H9 (cell line): ENCODE measurements around the gene STYK1. TPM values are rescaled to one million over a fixed set of nuclear protein-coding genes. Genes with fewer than 3 reads are reported as not detected.

Source experiments
- DNase-seq: peaks from one replicate; pipeline ENCODE4 v3.0.0-alpha.2; 2017
- H2AFZ ChIP-seq: one replicate; pipeline ENCODE4 v1.6.1; 2013; ENCODE audit warnings: mild to moderate bottlenecking, low read length, control low read depth, moderate library complexity
- H2AK5ac ChIP-seq: 2 replicates; pipeline ENCODE4 v1.6.1; 2013; ENCODE audit warnings: low read length, control low read depth, mixed read lengths; ENCODE audit not compliant: insufficient read length
- H2BK120ac ChIP-seq: one replicate; pipeline ENCODE4 v1.6.1; 2013; ENCODE audit warnings: low read depth, mild to moderate bottlenecking, low read length, control low read depth, inconsistent platforms; ENCODE audit not compliant: poor library complexity, severe bottlenecking
- H2BK12ac ChIP-seq: 2 replicates; pipeline ENCODE4 v1.6.1; 2013; ENCODE audit warnings: low read length, control low read depth, mixed read lengths, low read depth; ENCODE audit not compliant: insufficient read length
- H2BK15ac ChIP-seq: 2 replicates; pipeline ENCODE4 v1.6.1; 2013; ENCODE audit warnings: low read depth, low read length, control low read depth
- H2BK20ac ChIP-seq: one replicate; pipeline ENCODE4 v1.6.1; 2013; ENCODE audit warnings: low read depth, mild to moderate bottlenecking, low read length, control low read depth, inconsistent platforms; ENCODE audit not compliant: poor library complexity, severe bottlenecking
- H2BK5ac ChIP-seq: 2 replicates; pipeline ENCODE4 v1.6.1; 2013; ENCODE audit warnings: low read length, control low read depth, mixed read lengths; ENCODE audit not compliant: insufficient read length
- H3K14ac ChIP-seq: 2 replicates; pipeline ENCODE4 v1.6.1; 2013; ENCODE audit warnings: low read length, control low read depth; ENCODE audit not compliant: insufficient read depth
- H3K18ac ChIP-seq: 2 replicates; pipeline ENCODE4 v1.6.1; 2013; ENCODE audit warnings: low read depth, mild to moderate bottlenecking, mixed read lengths, low read length, control low read depth; ENCODE audit not compliant: insufficient read length
- H3K23ac ChIP-seq: 2 replicates; pipeline ENCODE4 v1.6.1; 2013; ENCODE audit warnings: low read length, control low read depth, mixed read lengths, low read depth; ENCODE audit not compliant: insufficient read length
- H3K23me2 ChIP-seq: 2 replicates; pipeline ENCODE4 v1.6.1; 2013; ENCODE audit warnings: low read depth, mild to moderate bottlenecking, mixed read lengths, low read length, control low read depth; ENCODE audit not compliant: insufficient read length, poor library complexity, severe bottlenecking
- H3K27ac ChIP-seq: 2 replicates; pipeline ENCODE4 v1.5.1; 2013; ENCODE audit warnings: low read length, control low read depth, mixed read lengths, low read depth; ENCODE audit not compliant: insufficient read length
- H3K27me3 ChIP-seq: 2 replicates; pipeline ENCODE4 v1.6.1; 2013; ENCODE audit warnings: low read length, control low read depth, inconsistent platforms; ENCODE audit not compliant: insufficient read depth
- H3K4ac ChIP-seq: 2 replicates; pipeline ENCODE4 v1.6.1; 2013; ENCODE audit warnings: low read depth, mild to moderate bottlenecking, control low read depth, inconsistent platforms, low read length, moderate library complexity
- H3K4me1 ChIP-seq: 2 replicates; pipeline ENCODE4 v1.6.1; 2013; ENCODE audit warnings: low read length, control low read depth, inconsistent platforms; ENCODE audit not compliant: insufficient read depth
- H3K4me2 ChIP-seq: 2 replicates; pipeline ENCODE4 v1.6.1; 2013; ENCODE audit warnings: low read length, control low read depth, mixed read lengths; ENCODE audit not compliant: insufficient read length, insufficient read depth
- H3K56ac ChIP-seq: 2 replicates; pipeline ENCODE4 v1.6.1; 2013; ENCODE audit warnings: low read depth, mild to moderate bottlenecking, mixed read lengths, low read length, control low read depth; ENCODE audit not compliant: insufficient read length
- H3K79me1 ChIP-seq: 2 replicates; pipeline ENCODE4 v1.6.1; 2013; ENCODE audit warnings: low read depth, mild to moderate bottlenecking, moderate library complexity, low read length, control low read depth, inconsistent platforms; ENCODE audit not compliant: insufficient read depth, poor library complexity, severe bottlenecking
- H3K79me2 ChIP-seq: 2 replicates; pipeline ENCODE4 v1.6.1; 2013; ENCODE audit warnings: low read length, control low read depth, inconsistent platforms; ENCODE audit not compliant: insufficient read depth
- H3K9ac ChIP-seq: 2 replicates; pipeline ENCODE4 v1.6.1; 2013; ENCODE audit warnings: low read length, control low read depth, mixed read lengths; ENCODE audit not compliant: insufficient read length; ENCODE audit errors: extremely low read depth
- H3K9me3 ChIP-seq: one replicate; pipeline ENCODE4 v1.6.1; 2013; ENCODE audit warnings: low read depth, low read length, inconsistent platforms; ENCODE audit not compliant: control insufficient read depth
- H3T11ph ChIP-seq: one replicate; pipeline ENCODE4 v1.6.1; 2013; ENCODE audit warnings: mild to moderate bottlenecking, low read length, control low read depth, inconsistent platforms
- H4K20me1 ChIP-seq: one replicate; pipeline ENCODE4 v1.6.1; 2013; ENCODE audit not compliant: control insufficient read depth, insufficient read length, insufficient read depth
- H4K5ac ChIP-seq: 2 replicates; pipeline ENCODE4 v1.6.1; 2013; ENCODE audit warnings: low read depth, mild to moderate bottlenecking, mixed read lengths, low read length, control low read depth; ENCODE audit not compliant: insufficient read length
- H4K8ac ChIP-seq: replicated peaks from 2 replicates; pipeline ENCODE4 v1.6.1; 2013; ENCODE audit warnings: low read length, control low read depth, mixed read lengths, low read depth; ENCODE audit not compliant: insufficient read length
- H4K91ac ChIP-seq: 2 replicates; pipeline ENCODE4 v1.6.1; 2013; ENCODE audit warnings: low read depth, mild to moderate bottlenecking, moderate library complexity, mixed read lengths, low read length, control low read depth; ENCODE audit not compliant: insufficient read length
- H3K27ac Mint-ChIP-seq, 3 experiments: 2 replicates in 2 of 3; 3 replicates in 1 of 3; pipeline ENCODE4 v1.8.0; 2020 to 2021; ENCODE audit warnings: mixed read lengths in 3 of 3, mild to moderate bottlenecking in 1 of 3, moderate library complexity in 1 of 3
- H3K27me3 Mint-ChIP-seq: 2 replicates; pipeline ENCODE4 v1.8.0; 2021; ENCODE audit warnings: low read depth, mild to moderate bottlenecking, moderate library complexity, mixed read lengths
- H3K36me3 Mint-ChIP-seq, 3 experiments: 2 replicates in 2 of 3; 3 replicates in 1 of 3; pipeline ENCODE4 v1.8.0; 2020 to 2021; ENCODE audit warnings: low read depth in 3 of 3, mixed read lengths in 3 of 3; ENCODE audit not compliant: insufficient read depth in 1 of 3
- H3K4me1 Mint-ChIP-seq, 2 experiments: 2 replicates each; pipeline ENCODE4 v1.8.0; 2020; ENCODE audit warnings: mixed read lengths in 2 of 2
- H3K4me3 Mint-ChIP-seq, 2 experiments: 2 replicates in 1 of 2; 3 replicates in 1 of 2; pipeline ENCODE4 v1.8.0; 2020 to 2021; ENCODE audit warnings: mild to moderate bottlenecking in 2 of 2, mixed read lengths in 2 of 2, moderate library complexity in 1 of 2
- H3K9me3 Mint-ChIP-seq, 2 experiments: 2 replicates in 1 of 2; 3 replicates in 1 of 2; pipeline ENCODE4 v1.8.0; 2020; ENCODE audit warnings: mild to moderate bottlenecking in 2 of 2, mixed read lengths in 2 of 2, moderate library complexity in 1 of 2
- WGBS: extraction: QIAGEN DNeasy Blood & Tissue Kit; methylation state at CpG from one replicate; pipeline ENCODE4 v1.1.7; 2013; ENCODE audit warnings: missing lambda C conversion rate, low lambda C conversion rate, mixed read lengths; ENCODE audit not compliant: insufficient read length; ENCODE audit errors: extremely low coverage; 5-methylcytosine and 5-hydroxymethylcytosine counted together
- total RNA-seq: library from RNA; stranded (reverse); gene quantifications from 2 replicates; pipeline ENCODE4 v1.2.1, GENCODE V29; 2021
- TF ChIP-seq, protein P1 (sequence below): fragments of 200-600 bp; sonication (generic); conservative IDR thresholded peaks from 3 replicates; pipeline ENCODE4 v1.8.0; 2021; ENCODE audit warnings: antibody characterized with exemption, mild to moderate bottlenecking

STYK1 gene
- total RNA-seq, 1 experiment from 2014 or later: 0.37 TPM

DNA sequence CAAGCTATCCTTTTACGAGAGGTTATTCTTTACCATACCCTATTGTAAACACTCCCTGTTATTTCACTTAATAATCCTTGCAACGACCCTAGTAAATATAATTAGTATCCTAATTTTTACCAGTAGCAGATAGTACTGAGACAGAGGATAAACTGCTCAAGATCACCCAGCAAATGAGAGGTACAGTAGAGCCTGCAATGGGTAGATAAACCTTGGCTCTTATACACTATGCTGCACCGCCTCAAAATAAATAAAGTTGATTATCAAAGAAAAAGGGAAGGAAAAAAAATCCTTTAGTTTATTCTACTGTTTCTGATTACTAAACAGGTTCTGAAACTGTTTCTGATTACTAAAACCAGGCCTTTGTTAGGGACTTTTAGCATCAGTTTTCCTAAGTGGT lies 26.7 kb upstream of the STYK1 start:
- Histone ChIP-seq H3K18ac (no peak overlapping the region), H3K27me3 (no peaks in the 10 kb centered on the region), H3K9me3 (no peaks in the 10 kb centered on the region), H3K23me2 (no peaks in the 10 kb centered on the region), H2BK5ac (no peak overlapping the region), H4K20me1 (no peaks in the 10 kb centered on the region), H2BK12ac (no peak overlapping the region), H3K56ac (no peak overlapping the region), H4K91ac (no peak overlapping the region), H3K23ac (no peak overlapping the region), H2BK120ac (no peak overlapping the region), H3K27ac (no peak overlapping the region), H2BK20ac (no peak overlapping the region), H3K4me2 (no peak overlapping the region), H3K4me1 (no peaks in the 10 kb centered on the region), H2AK5ac (no peak overlapping the region), H3K14ac (no peak overlapping the region), H3K9ac (no peak overlapping the region), H4K5ac (no peak overlapping the region), H3T11ph (no peak overlapping the region), H3K79me2 (no peaks in the 10 kb centered on the region), H2BK15ac (no peak overlapping the region), H3K4ac (no peak overlapping the region), H3K79me1 (no peaks in the 10 kb centered on the region), H4K8ac (no peak overlapping the region), H2AFZ (no peak overlapping the region)
- Mint-ChIP-seq H3K4me3 (no peak overlapping the region), H3K4me1 (no peaks in the 10 kb centered on the region), H3K27ac (no peak overlapping the region), H3K36me3 (peaks cover 28 to 76% (median 75%) of the 10 kb centered on the region in 3 experiments), H3K9me3 (no peaks in the 10 kb centered on the region), H3K27me3 (no peaks in the 10 kb centered on the region)
- WGBS: no CpG with 5 or more reads among the region's 3 CpGs
- TF ChIP-seq, protein P1, sequence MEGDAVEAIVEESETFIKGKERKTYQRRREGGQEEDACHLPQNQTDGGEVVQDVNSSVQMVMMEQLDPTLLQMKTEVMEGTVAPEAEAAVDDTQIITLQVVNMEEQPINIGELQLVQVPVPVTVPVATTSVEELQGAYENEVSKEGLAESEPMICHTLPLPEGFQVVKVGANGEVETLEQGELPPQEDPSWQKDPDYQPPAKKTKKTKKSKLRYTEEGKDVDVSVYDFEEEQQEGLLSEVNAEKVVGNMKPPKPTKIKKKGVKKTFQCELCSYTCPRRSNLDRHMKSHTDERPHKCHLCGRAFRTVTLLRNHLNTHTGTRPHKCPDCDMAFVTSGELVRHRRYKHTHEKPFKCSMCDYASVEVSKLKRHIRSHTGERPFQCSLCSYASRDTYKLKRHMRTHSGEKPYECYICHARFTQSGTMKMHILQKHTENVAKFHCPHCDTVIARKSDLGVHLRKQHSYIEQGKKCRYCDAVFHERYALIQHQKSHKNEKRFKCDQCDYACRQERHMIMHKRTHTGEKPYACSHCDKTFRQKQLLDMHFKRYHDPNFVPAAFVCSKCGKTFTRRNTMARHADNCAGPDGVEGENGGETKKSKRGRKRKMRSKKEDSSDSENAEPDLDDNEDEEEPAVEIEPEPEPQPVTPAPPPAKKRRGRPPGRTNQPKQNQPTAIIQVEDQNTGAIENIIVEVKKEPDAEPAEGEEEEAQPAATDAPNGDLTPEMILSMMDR: no peak
- DNase-seq: no peak
